ENCODE measurements around the gene HEXA.
"Not testable (repeated sequence)": the region's sequence is repeated elsewhere in the genome, so short reads cannot be mapped to it uniquely, and the experiment has no call there.

The HEXA gene

GRCh38 chr15:72382146-72382545, 6.3 kb upstream of the HEXA start:
- no peaks in the 10 kb centered on the region for H3K9me2 ChIP-seq (ENCODE audit: low read depth, low read length)
- no peaks in the 10 kb centered on the region for H3K9me3 ChIP-seq (ENCODE audit: low read length)
- no peak overlapping the region for H3K9ac ChIP-seq (ENCODE audit: low read length)
- H3K27ac ChIP-seq (ENCODE audit: low read depth, low read length, poor library complexity, severe bottlenecking) = no peak overlapping the region
- H3K27me3 ChIP-seq (ENCODE audit: insufficient read depth, low read length) = no peaks in the 10 kb centered on the region
- H3K36me3 ChIP-seq (ENCODE audit: insufficient read depth, low read length) = no peaks in the 10 kb centered on the region
- H3K4me3 ChIP-seq (ENCODE audit: low read depth, low read length, poor library complexity, severe bottlenecking) = no peak overlapping the region
- H3K4me1 ChIP-seq (ENCODE audit: insufficient read depth, low read length, severe bottlenecking) = no peaks in the 10 kb centered on the region
- H3K79me2 ChIP-seq (ENCODE audit: insufficient read depth, low read length) = no peaks in the 10 kb centered on the region
- H2AFZ ChIP-seq (ENCODE audit: low read length) = no peak overlapping the region
- no peaks in the 10 kb centered on the region for H4K20me1 ChIP-seq (ENCODE audit: insufficient read depth, low read length)
- TF ChIP-seq CTCF (IDR thresholded peaks at IDR 0.05; ENCODE audit: low read length) (peak; percentile 25; the same call in 1 of the 2 replicates), EZH2 (IDR thresholded peaks at IDR 0.05; ENCODE audit: borderline replicate concordance, low read length) (no peak)
- no peaks in the 10 kb centered on the region for H3F3A ChIP-seq (ENCODE audit: insufficient read depth, low read length)
- no peak overlapping the region for H3K4me2 ChIP-seq (ENCODE audit: low read length)

- no peak overlapping the region for H3K4me3 ChIP-seq (ENCODE audit: low read depth, low read length, poor library complexity, severe bottlenecking)
- H3K4me2 ChIP-seq (ENCODE audit: low read length) = no peak overlapping the region
- H3K4me1 ChIP-seq (ENCODE audit: insufficient read depth, low read length, severe bottlenecking) = peaks cover 7% of the 10 kb centered on the region
- H3K36me3 ChIP-seq (ENCODE audit: insufficient read depth, low read length) = no peaks in the 10 kb centered on the region
- TF ChIP-seq CTCF (IDR thresholded peaks at IDR 0.05; ENCODE audit: low read length) (no peak), EZH2 (IDR thresholded peaks at IDR 0.05; ENCODE audit: borderline replicate concordance, low read length) (no peak)
- no peak overlapping the region for H3K27ac ChIP-seq (ENCODE audit: low read depth, low read length, poor library complexity, severe bottlenecking)
- H3K9me2 ChIP-seq (ENCODE audit: low read depth, low read length) = no peaks in the 10 kb centered on the region
- no peaks in the 10 kb centered on the region for H4K20me1 ChIP-seq (ENCODE audit: insufficient read depth, low read length)
- no peaks in the 10 kb centered on the region for H3K79me2 ChIP-seq (ENCODE audit: insufficient read depth, low read length)
- H3K27me3 ChIP-seq (ENCODE audit: insufficient read depth, low read length) = no peaks in the 10 kb centered on the region
- H2AFZ ChIP-seq (ENCODE audit: low read length) = no peak overlapping the region
- H3K9me3 ChIP-seq (ENCODE audit: low read length) = no peaks in the 10 kb centered on the region
- no peak overlapping the region for H3K9ac ChIP-seq (ENCODE audit: low read length)
- H3F3A ChIP-seq (ENCODE audit: insufficient read depth, low read length) = no peaks in the 10 kb centered on the region
Observed at GRCh38 chr15:72380743-72381142, 4.9 kb upstream of the HEXA start.

- Histone ChIP-seq H3K9me2 (ENCODE audit: low read depth, low read length) (no peaks in the 10 kb centered on the region), H3K27me3 (ENCODE audit: insufficient read depth, low read length) (no peaks in the 10 kb centered on the region), H3K4me3 (ENCODE audit: low read depth, low read length, poor library complexity, severe bottlenecking) (no peak overlapping the region), H2AFZ (ENCODE audit: low read length) (no peak overlapping the region), H3K36me3 (ENCODE audit: insufficient read depth, low read length) (no peaks in the 10 kb centered on the region), H3F3A (ENCODE audit: insufficient read depth, low read length) (no peaks in the 10 kb centered on the region), H3K4me2 (ENCODE audit: low read length) (no peak overlapping the region), H3K9ac (ENCODE audit: low read length) (no peak overlapping the region), H3K4me1 (ENCODE audit: insufficient read depth, low read length, severe bottlenecking) (peaks cover 13% of the 10 kb centered on the region), H3K79me2 (ENCODE audit: insufficient read depth, low read length) (peaks cover 5% of the 10 kb centered on the region), H4K20me1 (ENCODE audit: insufficient read depth, low read length) (no peaks in the 10 kb centered on the region), H3K27ac (ENCODE audit: low read depth, low read length, poor library complexity, severe bottlenecking) (no peak overlapping the region), H3K9me3 (ENCODE audit: low read length) (no peaks in the 10 kb centered on the region)
- TF ChIP-seq CTCF (IDR thresholded peaks at IDR 0.05; ENCODE audit: low read length) = no peak
- TF ChIP-seq EZH2 (IDR thresholded peaks at IDR 0.05; ENCODE audit: borderline replicate concordance, low read length) = no peak
Observed at GRCh38 chr15:72379856-72380430, 4.1 kb upstream of the HEXA start.

- H3K27me3 ChIP-seq (ENCODE audit: insufficient read depth, low read length); H3K4me3 ChIP-seq (ENCODE audit: low read depth, low read length, poor library complexity, severe bottlenecking); H3K9me3 ChIP-seq (ENCODE audit: low read length); H3K4me2 ChIP-seq (ENCODE audit: low read length); H4K20me1 ChIP-seq (ENCODE audit: insufficient read depth, low read length); H3F3A ChIP-seq (ENCODE audit: insufficient read depth, low read length); H3K9ac ChIP-seq (ENCODE audit: low read length); H3K9me2 ChIP-seq (ENCODE audit: low read depth, low read length); H3K36me3 ChIP-seq (ENCODE audit: insufficient read depth, low read length); H3K27ac ChIP-seq (ENCODE audit: low read depth, low read length, poor library complexity, severe bottlenecking); H2AFZ ChIP-seq (ENCODE audit: low read length): not testable (repeated sequence)
- peaks cover 21% of the 10 kb centered on the region for H3K4me1 ChIP-seq (ENCODE audit: insufficient read depth, low read length, severe bottlenecking)
- peaks cover 14% of the 10 kb centered on the region for H3K79me2 ChIP-seq (ENCODE audit: insufficient read depth, low read length)
Observed at GRCh38 chr15:72379106-72379505, 3.3 kb upstream of the HEXA start.

Data from OCI-LY1 (cell line).